Prostate gland (tissue), 2 donors: ENCODE results near the gene TMEM221.

Experiments used
- CTCF ChIP-seq, 4 experiments: fragments of 200-600 bp in 2 of 4; fragments of 450-650 bp in 2 of 4; sonication (generic) in 2 of 4; IDR thresholded peaks; 1 replicate in 3 of 4; 2 replicates in 1 of 4; pipeline ENCODE4 v1.5.1; 2016 to 2019; ENCODE audit warnings: antibody characterized with exemption in 4 of 4, mild to moderate bottlenecking in 2 of 4, moderate library complexity in 2 of 4
- POLR2A ChIP-seq: fragments of 450-650 bp; IDR thresholded peaks from one replicate; pipeline ENCODE4 v1.6.1; 2016; ENCODE audit warnings: antibody characterized with exemption, mild to moderate bottlenecking
- POLR2AphosphoS5 ChIP-seq: sonication (generic); formaldehyde crosslinking; IDR thresholded peaks from one replicate; pipeline ENCODE4 v1.6.1; 2017; ENCODE audit warnings: antibody characterized with exemption

GRCh38 chr19:17391371-17392151, 56.9 kb downstream of the TMEM221 start:
- TF ChIP-seq POLR2AphosphoS5 (no peak), CTCF (IDR thresholded peaks at IDR 0.05) (no peak), POLR2A (no peak)
